Subcutaneous abdominal adipose tissue (tissue), 5 donors: Measurements from ENCODE around the gene PAN3.

Experiments used
- H3K27ac ChIP-seq: one replicate; pipeline ENCODE4 v1.7.0; 2013; ENCODE audit warnings: low read depth, mild to moderate bottlenecking, inconsistent platforms, low read length, moderate library complexity
- H3K27me3 ChIP-seq, 5 donors: one replicate each; pipeline ENCODE4 v1.7.0; 2013; ENCODE audit warnings: low read length in 5 of 5, inconsistent platforms in 1 of 5; ENCODE audit not compliant: control insufficient read depth in 5 of 5, insufficient read depth in 4 of 5
- H3K36me3 ChIP-seq, 5 donors: one replicate each; pipeline ENCODE4 v1.7.0; 2013; ENCODE audit warnings: low read length in 5 of 5; ENCODE audit not compliant: control insufficient read depth in 5 of 5, insufficient read depth in 5 of 5
- H3K4me1 ChIP-seq, 5 donors: one replicate each; pipeline ENCODE4 v1.7.0; 2013; ENCODE audit warnings: low read length in 5 of 5, mild to moderate bottlenecking in 3 of 5, moderate library complexity in 1 of 5; ENCODE audit not compliant: control insufficient read depth in 5 of 5, insufficient read depth in 5 of 5
- H3K4me3 ChIP-seq, 5 donors: one replicate each; pipeline ENCODE4 v1.7.0; 2013; ENCODE audit warnings: low read length in 5 of 5, low read depth in 1 of 5
- H3K9ac ChIP-seq, 5 donors: one replicate each; pipeline ENCODE4 v1.7.0; 2013; ENCODE audit warnings: low read length in 5 of 5, mild to moderate bottlenecking in 4 of 5, moderate library complexity in 3 of 5
- H3K9me3 ChIP-seq, 5 donors: one replicate each; pipeline ENCODE4 v1.7.0; 2013; ENCODE audit warnings: low read length in 5 of 5; ENCODE audit not compliant: control insufficient read depth in 5 of 5
- donor health status: healthy.
- donor health status: healthy.
- donor health status: healthy.
- donor health status: healthy.
- donor health status: healthy.

PAN3 gene

DNA sequence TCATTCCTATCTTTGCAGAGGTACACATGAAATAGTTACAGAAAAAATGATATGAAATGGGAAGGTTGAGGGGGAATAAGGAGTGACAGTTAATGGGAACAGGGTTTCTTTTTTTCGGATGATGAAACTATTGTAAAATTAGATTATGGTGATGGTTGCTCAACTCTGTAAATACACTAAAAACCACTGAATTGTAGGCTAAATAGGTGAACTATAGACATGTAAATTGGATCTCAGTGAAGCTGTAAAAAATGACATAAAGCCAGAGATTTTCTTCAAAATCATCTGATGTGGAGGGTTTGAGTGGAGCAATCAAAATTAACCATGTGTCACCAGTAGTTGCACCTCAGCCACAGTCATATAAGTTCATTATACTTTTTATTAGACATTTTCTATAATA is 31.4 kb upstream of the PAN3 start:
- Histone ChIP-seq H3K9me3 (no peaks in the 10 kb centered on the region), H3K9ac (no peak overlapping the region), H3K27ac (no peak overlapping the region), H3K4me1 (no peaks in the 10 kb centered on the region), H3K27me3 (peaks cover 0 to 7% (median under 1%) of the 10 kb centered on the region in 5 donors), H3K36me3 (no peaks in the 10 kb centered on the region), H3K4me3 (no peak overlapping the region)

DNA sequence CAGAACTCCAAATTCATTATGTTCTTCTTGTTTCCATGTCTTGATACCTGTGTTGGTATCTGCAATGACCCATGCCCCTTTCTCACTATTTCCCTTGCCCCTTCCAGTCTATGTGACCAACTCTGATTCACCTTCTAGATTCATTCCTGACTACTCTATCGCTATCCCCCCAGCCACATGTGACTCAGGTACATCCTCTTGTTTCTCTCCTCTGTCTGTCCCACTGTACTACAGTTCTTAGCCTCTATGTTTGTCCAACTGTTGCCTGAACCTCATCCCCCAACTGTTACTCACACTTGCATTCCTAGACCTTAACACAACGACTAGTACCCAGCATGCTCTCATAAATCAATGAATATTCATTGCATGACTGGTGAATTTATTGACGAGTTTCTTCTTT is 27.9 kb upstream of the PAN3 start:
- Histone ChIP-seq H3K27ac (no peak overlapping the region), H3K9ac (no peak overlapping the region), H3K9me3 (no peaks in the 10 kb centered on the region), H3K27me3 (no peaks in the 10 kb centered on the region), H3K4me1 (no peaks in the 10 kb centered on the region), H3K36me3 (no peaks in the 10 kb centered on the region), H3K4me3 (no peak overlapping the region)

DNA sequence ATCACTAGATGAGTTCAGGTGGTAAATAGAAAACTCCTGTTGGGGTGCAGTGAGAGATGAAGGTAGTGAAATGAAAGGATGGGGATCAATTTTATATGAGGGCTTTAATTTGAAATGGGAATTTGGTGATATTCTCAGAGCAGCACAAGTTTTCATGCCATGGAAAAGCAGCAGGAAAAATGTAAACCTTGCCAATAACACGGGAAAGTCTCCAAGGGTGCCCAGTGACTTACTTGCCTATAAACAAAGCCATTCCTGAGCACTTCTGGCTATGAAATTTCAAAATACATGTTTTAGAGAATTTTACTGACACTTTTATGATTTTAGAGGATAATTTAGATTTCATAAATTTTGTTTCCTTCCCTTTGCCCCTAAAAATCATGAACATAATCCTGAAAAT is 21.6 kb upstream of the PAN3 start:
- H3K36me3 ChIP-seq: no peaks in the 10 kb centered on the region
- H3K4me3 ChIP-seq: no peak overlapping the region
- H3K9ac ChIP-seq: no peak overlapping the region
- H3K27me3 ChIP-seq: no peaks in the 10 kb centered on the region
- H3K4me1 ChIP-seq: no peaks in the 10 kb centered on the region
- no peaks in the 10 kb centered on the region for H3K9me3 ChIP-seq
- H3K27ac ChIP-seq: no peak overlapping the region

DNA sequence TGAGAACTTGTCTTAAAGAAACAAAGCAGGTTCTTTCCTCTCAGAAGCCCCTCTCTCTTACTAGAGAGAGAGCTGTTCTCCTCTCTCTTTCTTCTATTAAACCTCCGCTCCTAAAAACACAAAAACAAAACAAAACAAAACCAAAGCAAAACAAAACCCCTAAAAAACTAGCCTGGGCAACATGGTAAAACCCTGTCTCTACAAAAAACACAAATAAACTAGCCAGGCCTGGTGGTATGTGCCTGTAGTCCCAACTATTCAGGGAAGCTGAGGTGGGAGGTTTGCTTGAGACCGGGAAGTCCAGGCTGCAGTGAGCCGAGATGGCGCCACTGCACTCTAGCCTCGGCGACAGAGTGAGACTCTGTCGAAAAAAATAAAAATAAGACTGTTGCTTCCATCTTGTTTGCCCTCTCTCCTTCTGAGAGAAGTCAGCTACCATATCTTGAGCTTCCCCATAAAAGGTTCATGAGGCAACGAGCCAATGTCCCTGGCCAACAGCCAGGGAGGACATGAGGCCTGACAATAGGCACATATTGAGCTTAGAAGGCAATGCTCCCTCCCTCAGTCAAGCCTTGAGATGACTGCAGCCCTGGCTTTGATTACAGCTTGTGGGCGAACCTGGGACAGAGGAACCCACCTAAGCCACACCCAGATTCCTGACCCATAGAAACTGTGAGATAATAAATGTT is 20.5 kb upstream of the PAN3 start:
- Histone ChIP-seq H3K36me3 (no peaks in the 10 kb centered on the region), H3K9ac (no peak overlapping the region)

DNA sequence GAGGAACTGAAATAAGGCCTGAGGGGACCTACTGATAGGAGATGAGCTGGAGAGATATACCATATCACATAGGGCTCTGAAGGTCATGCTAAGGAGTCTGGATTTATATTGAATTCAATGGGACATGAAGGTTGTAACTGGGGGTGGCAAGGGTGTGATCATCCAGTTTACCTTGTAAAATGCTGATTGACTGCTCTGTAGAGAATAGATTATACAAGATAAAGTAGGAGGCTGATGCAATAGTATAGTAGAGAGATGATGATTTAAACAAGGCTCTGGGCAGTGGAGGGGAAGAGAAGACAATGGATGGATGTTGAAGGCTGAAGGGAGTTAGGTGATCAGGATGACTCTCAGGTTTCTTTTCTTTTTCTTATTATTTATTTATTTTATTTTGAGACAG is 18.0 kb upstream of the PAN3 start:
- no peak overlapping the region for H3K27ac ChIP-seq
- no peak overlapping the region for H3K4me3 ChIP-seq
- H3K9me3 ChIP-seq: no peaks in the 10 kb centered on the region
- H3K36me3 ChIP-seq: no peaks in the 10 kb centered on the region
- no peak overlapping the region for H3K9ac ChIP-seq
- H3K4me1 ChIP-seq: no peaks in the 10 kb centered on the region
- no peaks in the 10 kb centered on the region for H3K27me3 ChIP-seq

More for the DNA sequence above, 20.5 kb upstream of the PAN3 start:
- H3K9me3 ChIP-seq: no peaks in the 10 kb centered on the region
- no peaks in the 10 kb centered on the region for H3K27me3 ChIP-seq
- H3K4me1 ChIP-seq: no peaks in the 10 kb centered on the region
- no peak overlapping the region for H3K4me3 ChIP-seq
- H3K27ac ChIP-seq: no peak overlapping the region

DNA sequence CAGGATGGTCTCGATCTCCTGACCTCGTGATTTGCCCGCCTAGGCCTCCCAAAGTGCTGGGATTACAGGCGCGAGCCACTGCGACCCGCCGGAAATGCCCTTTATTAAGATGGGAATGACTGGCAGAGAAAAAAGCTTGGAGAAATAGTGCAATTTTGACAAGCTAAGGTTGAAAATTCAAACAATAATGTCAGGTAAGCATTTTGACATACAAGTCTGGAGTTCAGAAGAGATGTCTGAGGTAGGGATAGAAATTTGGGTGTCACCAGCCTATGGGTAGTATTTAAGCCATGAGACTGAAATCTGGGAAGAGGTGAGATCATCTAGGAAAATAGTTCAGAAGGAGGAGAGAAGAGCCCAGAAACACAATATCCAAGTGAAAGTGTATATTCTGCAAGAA is 17.1 kb upstream of the PAN3 start:
- H3K27ac ChIP-seq: no peak overlapping the region

DNA sequence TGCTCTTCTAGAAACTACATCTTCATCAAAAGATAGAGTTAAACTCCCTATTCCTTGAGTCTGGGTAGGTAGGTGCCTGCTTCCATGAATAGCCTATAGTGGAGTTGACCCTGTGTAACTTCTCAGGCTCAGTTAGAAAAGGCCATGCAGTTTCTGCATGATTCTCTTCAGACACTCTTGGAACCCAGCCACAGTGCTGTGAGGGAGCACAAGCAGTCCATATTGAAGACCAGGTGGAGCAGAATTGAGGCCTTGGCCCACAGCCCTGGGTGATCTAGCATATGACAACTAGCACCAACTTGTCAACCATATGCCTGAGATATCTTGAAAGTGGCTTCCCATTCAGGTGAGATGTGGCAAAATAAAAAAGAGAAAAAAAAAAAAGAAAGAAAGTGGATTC is 10.3 kb upstream of the PAN3 start:
- Histone ChIP-seq H3K4me3 (no peak overlapping the region), H3K27ac (no peak overlapping the region), H3K4me1 (peaks cover 0 to 15% (median 0%) of the 10 kb centered on the region in 5 donors), H3K36me3 (no peaks in the 10 kb centered on the region), H3K27me3 (no peaks in the 10 kb centered on the region), H3K9ac (no peak overlapping the region), H3K9me3 (no peaks in the 10 kb centered on the region)

More for the DNA sequence above, 17.1 kb upstream of the PAN3 start:
- Histone ChIP-seq H3K9ac (no peak overlapping the region), H3K4me3 (no peak overlapping the region), H3K36me3 (no peaks in the 10 kb centered on the region), H3K9me3 (no peaks in the 10 kb centered on the region), H3K4me1 (no peaks in the 10 kb centered on the region), H3K27me3 (no peaks in the 10 kb centered on the region)

DNA sequence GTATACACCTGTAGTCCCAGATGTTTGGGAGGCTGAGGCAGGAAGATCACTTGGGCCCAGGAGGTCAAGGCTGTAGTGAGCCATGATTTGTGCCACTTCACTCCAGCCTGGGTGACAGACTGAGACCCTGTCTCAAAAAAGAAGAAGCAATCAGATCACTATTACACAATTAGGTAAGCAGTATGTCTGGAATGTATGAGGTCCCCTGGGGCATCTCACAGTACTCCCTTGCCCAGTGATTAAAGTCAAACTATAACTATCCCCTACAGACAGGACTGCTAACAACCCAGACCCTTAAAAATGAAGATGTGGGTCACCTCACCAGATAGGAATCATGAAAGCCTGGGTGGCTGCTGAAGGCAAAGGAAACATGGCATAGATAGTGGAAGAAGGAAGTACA is 9.4 kb upstream of the PAN3 start:
- H3K4me1 ChIP-seq: peaks cover 0 to 15% (median 0%) of the 10 kb centered on the region in 5 donors
- H3K9ac ChIP-seq: no peak overlapping the region
- H3K36me3 ChIP-seq: no peaks in the 10 kb centered on the region
- no peaks in the 10 kb centered on the region for H3K27me3 ChIP-seq
- no peaks in the 10 kb centered on the region for H3K9me3 ChIP-seq
- no peak overlapping the region for H3K27ac ChIP-seq
- no peak overlapping the region for H3K4me3 ChIP-seq

DNA sequence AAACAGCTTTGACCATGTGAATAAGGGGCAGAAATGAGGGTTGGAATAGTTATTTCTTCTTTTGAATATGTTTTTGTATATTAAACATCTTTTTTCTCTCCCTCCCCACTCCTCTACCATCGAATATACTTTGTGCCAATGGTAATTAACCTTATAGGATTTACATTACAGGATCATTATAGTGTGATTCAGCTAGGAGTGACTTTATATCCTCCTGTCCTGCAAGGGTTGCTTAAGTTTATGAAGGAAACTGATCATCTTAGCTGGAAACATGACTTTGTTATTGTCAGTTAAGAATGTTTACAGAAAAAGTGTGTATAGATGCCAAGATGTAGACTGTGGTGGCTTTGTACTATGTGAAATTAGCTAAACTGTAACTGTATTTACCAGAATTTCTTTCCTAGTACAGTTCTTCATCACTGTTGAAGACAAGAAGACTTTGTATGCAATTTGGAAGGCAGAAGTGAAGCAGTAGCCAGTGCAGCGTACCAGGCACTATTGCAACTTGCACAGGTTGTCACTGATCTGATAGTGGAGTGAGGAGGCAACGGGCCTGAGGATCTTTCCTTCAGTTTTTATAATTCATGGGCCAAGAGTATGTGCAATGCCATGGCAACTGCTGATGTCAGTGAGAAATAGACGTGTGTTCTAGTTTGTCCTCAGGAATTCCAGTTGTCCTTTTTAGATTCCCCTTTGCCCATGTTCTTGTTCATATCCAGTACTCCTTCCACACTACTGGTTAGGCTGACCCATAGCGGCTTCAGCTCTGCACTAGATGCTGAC is 8.2 kb upstream of the PAN3 start:
- Histone ChIP-seq H3K4me1 (peaks cover 0 to 15% (median 0%) of the 10 kb centered on the region in 5 donors), H3K27me3 (no peaks in the 10 kb centered on the region), H3K9me3 (no peaks in the 10 kb centered on the region), H3K36me3 (no peaks in the 10 kb centered on the region), H3K4me3 (no peak overlapping the region), H3K9ac (no peak overlapping the region), H3K27ac (no peak overlapping the region)

DNA sequence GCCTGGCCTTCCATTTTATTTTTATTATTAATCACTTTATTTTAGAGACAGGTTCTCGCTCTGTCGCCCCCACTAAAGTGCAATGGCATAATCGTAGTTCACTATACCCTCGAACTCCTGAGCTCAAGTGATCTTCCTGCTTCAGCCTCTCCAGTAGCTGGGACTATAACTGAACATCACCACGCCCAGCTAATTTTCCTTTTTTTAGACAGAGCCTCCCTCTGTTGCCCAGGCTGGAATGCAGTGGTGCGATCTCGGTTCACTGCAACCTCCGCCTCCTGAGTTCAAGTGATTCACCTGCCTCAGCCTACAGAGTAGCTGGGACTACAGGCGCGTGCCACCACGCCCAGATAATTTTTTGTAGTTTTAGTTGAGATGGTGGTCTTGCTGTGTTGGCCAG is 6.7 kb upstream of the PAN3 start:
- Histone ChIP-seq H3K36me3 (no peaks in the 10 kb centered on the region), H3K9ac (no peak overlapping the region), H3K4me3 (no peak overlapping the region), H3K4me1 (peaks cover 0 to 17% (median 0%) of the 10 kb centered on the region in 5 donors), H3K9me3 (no peaks in the 10 kb centered on the region), H3K27ac (no peak overlapping the region), H3K27me3 (no peaks in the 10 kb centered on the region)
